ENCODE measurements around the gene CHRM2. TPM values are rescaled to one million over a fixed set of nuclear protein-coding genes. Genes with fewer than 3 reads are reported as not detected.

CHRM2 gene
- total and polyA plus RNA-seq, 4 donors = 5.3 to 29.1 (median 13.2) TPM

DNA sequence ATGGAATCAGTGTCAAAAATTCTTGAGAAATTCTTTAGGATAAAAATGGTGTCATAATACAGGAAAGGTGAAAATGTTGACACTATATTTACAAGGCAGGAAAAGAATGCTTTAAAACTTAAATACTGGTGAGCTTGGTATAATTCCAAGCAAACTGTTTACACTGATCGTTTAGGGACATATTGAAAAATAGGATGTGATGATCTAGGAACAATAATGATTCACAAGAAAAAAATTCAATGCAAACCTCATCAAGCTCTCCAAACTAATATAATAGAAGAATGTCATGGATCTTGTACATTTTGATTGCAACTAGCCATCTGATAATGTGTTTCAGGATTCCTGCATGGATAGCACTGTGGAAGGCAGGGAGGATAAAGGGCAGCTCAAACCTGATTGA is 98.4 kb downstream of the CHRM2 start:
- no peak for DNase-seq (ENCODE audit: low read depth in 4 of 6, low spot score in 6 of 6)
- Histone ChIP-seq H3K9me3 (ENCODE audit: control insufficient read depth, insufficient read depth, low read length) (no peaks in the 10 kb centered on the region), H3K4me3 (ENCODE audit: low read depth, low read length) (no peak overlapping the region), H3K27ac (ENCODE audit: low read depth, low read length) (no peak overlapping the region), H3K36me3 (ENCODE audit: control insufficient read depth, insufficient read depth, low read length) (no peaks in the 10 kb centered on the region), H3K27me3 (ENCODE audit: control insufficient read depth, insufficient read depth, low read length) (no peaks in the 10 kb centered on the region), H3K4me1 (ENCODE audit: control insufficient read depth, insufficient read depth, low read length) (no peaks in the 10 kb centered on the region)
- WGBS (ENCODE audit: insufficient coverage) = no CpG with 5 or more reads among the region's 1 CpG

DNA sequence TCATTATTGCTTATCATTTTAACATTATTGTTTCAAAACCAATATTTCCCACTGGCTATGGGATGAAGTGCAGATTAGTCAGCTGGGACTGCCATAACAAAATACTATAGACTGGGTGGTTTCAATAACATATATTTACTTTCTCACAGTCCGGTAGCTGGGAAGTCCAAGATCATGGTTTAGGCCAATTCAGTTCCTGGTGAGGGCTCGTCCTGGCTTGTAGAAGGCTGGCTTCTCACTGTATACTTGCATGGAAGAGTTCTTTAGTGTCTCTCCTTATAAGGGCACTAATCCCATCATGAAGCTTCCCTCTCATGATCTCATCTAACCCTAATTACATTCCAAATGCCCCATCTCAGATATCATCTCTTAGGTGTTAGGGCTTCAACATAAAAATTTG is 101.3 kb downstream of the CHRM2 start:
- no peak for DNase-seq (ENCODE audit: low read depth in 4 of 6, low spot score in 6 of 6)
- Histone ChIP-seq H3K4me3 (ENCODE audit: low read depth, low read length) (no peak overlapping the region), H3K9me3 (ENCODE audit: control insufficient read depth, insufficient read depth, low read length) (no peaks in the 10 kb centered on the region), H3K4me1 (ENCODE audit: control insufficient read depth, insufficient read depth, low read length) (no peaks in the 10 kb centered on the region), H3K27me3 (ENCODE audit: control insufficient read depth, insufficient read depth, low read length) (no peaks in the 10 kb centered on the region), H3K27ac (ENCODE audit: low read depth, low read length) (no peak overlapping the region), H3K36me3 (ENCODE audit: control insufficient read depth, insufficient read depth, low read length) (no peaks in the 10 kb centered on the region)
- WGBS (ENCODE audit: insufficient coverage) = no CpG with 5 or more reads among the region's 2 CpGs

DNA sequence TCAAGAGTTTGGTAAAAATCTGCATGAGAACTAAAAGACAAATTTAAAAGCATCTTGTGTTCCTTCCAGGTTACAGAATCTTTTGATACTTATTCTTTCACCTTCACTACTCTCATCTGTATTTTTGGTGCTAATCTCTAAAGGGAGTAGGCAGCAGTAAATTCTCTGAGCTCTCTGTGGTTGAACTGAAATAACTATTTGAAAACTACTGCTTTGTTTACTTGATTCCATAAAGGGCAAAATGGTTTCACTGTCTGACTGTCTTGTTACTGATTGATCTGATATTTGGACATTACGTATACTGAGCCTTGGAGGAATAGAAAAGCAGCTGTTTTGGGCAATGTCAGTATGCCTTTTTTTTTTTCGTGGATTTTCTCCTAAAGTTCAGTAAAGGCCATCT is 103.3 kb downstream of the CHRM2 start:
- 80% methylated on average over 1 of the region's 2 CpGs for WGBS (ENCODE audit: insufficient coverage)

GRCh38 chr7:136976504-136977251 is 108.2 kb downstream of the CHRM2 start:
- H3K9me3 ChIP-seq (ENCODE audit: control insufficient read depth, insufficient read depth, low read length) = peaks cover 1% of the 10 kb centered on the region
- no peaks in the 10 kb centered on the region for H3K4me1 ChIP-seq (ENCODE audit: control insufficient read depth, insufficient read depth, low read length)
- no peak overlapping the region for H3K27ac ChIP-seq (ENCODE audit: low read depth, low read length)
- no peaks in the 10 kb centered on the region for H3K36me3 ChIP-seq (ENCODE audit: control insufficient read depth, insufficient read depth, low read length)
- peak in 2 of 6 donors; percentile 40 to 59 for DNase-seq (ENCODE audit: low read depth in 4 of 6, low spot score in 6 of 6)
- H3K27me3 ChIP-seq (ENCODE audit: control insufficient read depth, insufficient read depth, low read length) = no peaks in the 10 kb centered on the region
- H3K4me3 ChIP-seq (ENCODE audit: low read depth, low read length) = no peak overlapping the region
- 29% methylated on average over 1 of the region's 2 CpGs for WGBS (ENCODE audit: insufficient coverage)

More for the DNA sequence above, 103.3 kb downstream of the CHRM2 start:
- Histone ChIP-seq H3K36me3 (ENCODE audit: control insufficient read depth, insufficient read depth, low read length) (no peaks in the 10 kb centered on the region), H3K4me3 (ENCODE audit: low read depth, low read length) (no peak overlapping the region), H3K4me1 (ENCODE audit: control insufficient read depth, insufficient read depth, low read length) (no peaks in the 10 kb centered on the region), H3K27ac (ENCODE audit: low read depth, low read length) (no peak overlapping the region), H3K9me3 (ENCODE audit: control insufficient read depth, insufficient read depth, low read length) (no peaks in the 10 kb centered on the region), H3K27me3 (ENCODE audit: control insufficient read depth, insufficient read depth, low read length) (no peaks in the 10 kb centered on the region)
- no peak for DNase-seq (ENCODE audit: low read depth in 4 of 6, low spot score in 6 of 6)

- Histone ChIP-seq H3K4me1 (ENCODE audit: control insufficient read depth, insufficient read depth, low read length) (no peaks in the 10 kb centered on the region), H3K27ac (ENCODE audit: low read depth, low read length) (no peak overlapping the region), H3K4me3 (ENCODE audit: low read depth, low read length) (no peak overlapping the region), H3K27me3 (ENCODE audit: control insufficient read depth, insufficient read depth, low read length) (no peaks in the 10 kb centered on the region), H3K36me3 (ENCODE audit: control insufficient read depth, insufficient read depth, low read length) (no peaks in the 10 kb centered on the region), H3K9me3 (ENCODE audit: control insufficient read depth, insufficient read depth, low read length) (no peaks in the 10 kb centered on the region)
- WGBS (ENCODE audit: insufficient coverage) = no CpG with 5 or more reads among the region's 3 CpGs
- no peak for DNase-seq (ENCODE audit: low read depth in 4 of 6, low spot score in 6 of 6)
Measured at GRCh38 chr7:136993377-136993776, 124.9 kb downstream of the CHRM2 start.

DNA sequence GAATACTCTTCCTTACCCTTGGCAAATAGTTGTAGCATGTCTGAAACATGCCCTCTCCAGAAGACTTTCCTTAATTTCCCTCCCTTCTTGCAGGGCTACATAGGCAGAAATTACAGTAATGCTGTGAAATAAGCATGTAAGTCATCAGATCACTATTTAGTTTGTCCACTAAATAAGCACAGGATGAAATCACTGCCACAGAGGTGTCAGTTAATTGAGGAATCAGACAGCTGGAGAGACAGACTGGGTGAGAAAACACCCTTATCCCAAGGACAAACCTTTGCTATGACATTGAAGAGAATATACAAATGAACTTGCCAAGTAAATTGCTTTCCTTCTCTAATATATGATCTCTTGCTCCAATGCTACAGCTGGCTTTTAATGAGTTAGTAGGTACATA is 129.3 kb downstream of the CHRM2 start:
- Histone ChIP-seq H3K36me3 (ENCODE audit: control insufficient read depth, insufficient read depth, low read length) (no peaks in the 10 kb centered on the region), H3K9me3 (ENCODE audit: control insufficient read depth, insufficient read depth, low read length) (no peaks in the 10 kb centered on the region), H3K4me1 (ENCODE audit: control insufficient read depth, insufficient read depth, low read length) (no peaks in the 10 kb centered on the region), H3K4me3 (ENCODE audit: low read depth, low read length) (no peak overlapping the region), H3K27me3 (ENCODE audit: control insufficient read depth, insufficient read depth, low read length) (no peaks in the 10 kb centered on the region), H3K27ac (ENCODE audit: low read depth, low read length) (no peak overlapping the region)
- no peak for DNase-seq (ENCODE audit: low read depth in 4 of 6, low spot score in 6 of 6)

DNA sequence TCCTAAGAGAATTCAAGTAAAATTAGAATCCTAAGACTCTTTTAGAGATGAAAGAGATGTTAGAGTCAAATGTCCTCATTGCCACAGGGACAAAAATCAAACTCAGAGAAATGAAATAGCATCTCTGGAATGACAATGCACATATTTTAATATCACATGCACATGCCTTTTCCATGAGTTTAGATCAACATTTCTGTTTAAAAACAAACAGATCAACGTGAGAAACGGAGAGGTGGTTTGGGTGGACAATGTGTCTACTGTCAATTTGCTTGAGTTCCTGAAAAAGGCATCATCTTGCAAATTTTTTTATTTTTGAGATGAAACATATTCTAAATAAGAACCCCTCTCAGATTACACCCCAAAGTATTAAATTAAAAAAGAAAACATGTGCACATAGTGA is 130.0 kb downstream of the CHRM2 start:
- Histone ChIP-seq H3K36me3 (ENCODE audit: control insufficient read depth, insufficient read depth, low read length) (no peaks in the 10 kb centered on the region), H3K27ac (ENCODE audit: low read depth, low read length) (no peak overlapping the region), H3K9me3 (ENCODE audit: control insufficient read depth, insufficient read depth, low read length) (no peaks in the 10 kb centered on the region), H3K4me3 (ENCODE audit: low read depth, low read length) (no peak overlapping the region), H3K27me3 (ENCODE audit: control insufficient read depth, insufficient read depth, low read length) (no peaks in the 10 kb centered on the region), H3K4me1 (ENCODE audit: control insufficient read depth, insufficient read depth, low read length) (no peaks in the 10 kb centered on the region)
- DNase-seq (ENCODE audit: low read depth in 4 of 6, low spot score in 6 of 6) = no peak
- no CpG with 5 or more reads among the region's 2 CpGs for WGBS (ENCODE audit: insufficient coverage)

- Histone ChIP-seq H3K27ac (ENCODE audit: low read depth, low read length) (no peak overlapping the region), H3K36me3 (ENCODE audit: control insufficient read depth, insufficient read depth, low read length) (no peaks in the 10 kb centered on the region), H3K4me3 (ENCODE audit: low read depth, low read length) (no peak overlapping the region), H3K4me1 (ENCODE audit: control insufficient read depth, insufficient read depth, low read length) (no peaks in the 10 kb centered on the region), H3K9me3 (ENCODE audit: control insufficient read depth, insufficient read depth, low read length) (no peaks in the 10 kb centered on the region), H3K27me3 (ENCODE audit: control insufficient read depth, insufficient read depth, low read length) (no peaks in the 10 kb centered on the region)
- no peak for DNase-seq (ENCODE audit: low read depth in 4 of 6, low spot score in 6 of 6)
- WGBS (ENCODE audit: insufficient coverage) = no CpG with 5 or more reads among the region's 2 CpGs
Measured at GRCh38 chr7:137000621-137001020, 132.2 kb downstream of the CHRM2 start.

DNA sequence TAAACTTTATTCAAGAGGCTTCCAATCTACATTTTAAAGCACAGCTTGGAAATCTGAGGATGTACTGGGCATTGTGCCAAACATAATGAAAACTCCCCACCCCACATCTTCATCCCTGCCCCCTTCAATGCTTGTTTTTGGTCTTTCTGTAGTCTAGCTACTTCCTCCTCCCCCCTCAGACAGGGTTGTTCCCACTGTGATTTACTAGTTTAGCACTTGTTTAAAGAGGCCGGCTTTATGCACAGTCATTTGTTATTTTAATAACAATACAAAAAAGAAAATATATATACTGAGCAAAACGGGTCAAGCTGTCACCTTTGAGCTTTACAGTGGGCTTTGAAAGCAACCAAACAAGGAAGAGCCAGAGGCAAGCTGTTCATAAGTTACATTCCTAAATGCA is 132.6 kb downstream of the CHRM2 start:
- WGBS (ENCODE audit: insufficient coverage) = 40% methylated on average over 1 of the region's 2 CpGs
- H3K4me1 ChIP-seq (ENCODE audit: control insufficient read depth, insufficient read depth, low read length) = no peaks in the 10 kb centered on the region
- no peak overlapping the region for H3K27ac ChIP-seq (ENCODE audit: low read depth, low read length)

GRCh38 chr7:137001478-137001877 is 133.0 kb downstream of the CHRM2 start:
- Histone ChIP-seq H3K4me3 (ENCODE audit: low read depth, low read length) (no peak overlapping the region), H3K27me3 (ENCODE audit: control insufficient read depth, insufficient read depth, low read length) (no peaks in the 10 kb centered on the region), H3K27ac (ENCODE audit: low read depth, low read length) (no peak overlapping the region), H3K4me1 (ENCODE audit: control insufficient read depth, insufficient read depth, low read length) (no peaks in the 10 kb centered on the region), H3K36me3 (ENCODE audit: control insufficient read depth, insufficient read depth, low read length) (no peaks in the 10 kb centered on the region), H3K9me3 (ENCODE audit: control insufficient read depth, insufficient read depth, low read length) (no peaks in the 10 kb centered on the region)
- no CpG with 5 or more reads among the region's 3 CpGs for WGBS (ENCODE audit: insufficient coverage)
- DNase-seq (ENCODE audit: low read depth in 4 of 6, low spot score in 6 of 6) = no peak

More for the DNA sequence above, 132.6 kb downstream of the CHRM2 start:
- no peaks in the 10 kb centered on the region for H3K27me3 ChIP-seq (ENCODE audit: control insufficient read depth, insufficient read depth, low read length)
- H3K36me3 ChIP-seq (ENCODE audit: control insufficient read depth, insufficient read depth, low read length) = no peaks in the 10 kb centered on the region
- no peaks in the 10 kb centered on the region for H3K9me3 ChIP-seq (ENCODE audit: control insufficient read depth, insufficient read depth, low read length)
- peak in 1 of 6 donors; percentile 25 for DNase-seq (ENCODE audit: low read depth in 4 of 6, low spot score in 6 of 6)
- no peak overlapping the region for H3K4me3 ChIP-seq (ENCODE audit: low read depth, low read length)
